Duodenal mucosa (tissue), 2 donors: ENCODE data around the gene DLGAP4.

Experiments
- H3K27ac ChIP-seq: one replicate; pipeline ENCODE4 v1.7.0; 2013; ENCODE audit warnings: low read depth, low read length
- H3K27me3 ChIP-seq, 2 donors: one replicate each; pipeline ENCODE4 v1.7.0; 2013; ENCODE audit warnings: low read length in 2 of 2, control low read depth in 1 of 2; ENCODE audit not compliant: insufficient read depth in 2 of 2, control insufficient read depth in 1 of 2
- H3K36me3 ChIP-seq, 2 donors: one replicate each; pipeline ENCODE4 v1.7.0; 2013; ENCODE audit warnings: low read length in 2 of 2, control low read depth in 1 of 2; ENCODE audit not compliant: insufficient read depth in 2 of 2, control insufficient read depth in 1 of 2
- H3K4me1 ChIP-seq, 2 donors: one replicate each; pipeline ENCODE4 v1.7.0; 2013; ENCODE audit warnings: low read length in 2 of 2, control low read depth in 1 of 2; ENCODE audit not compliant: insufficient read depth in 2 of 2, control insufficient read depth in 1 of 2
- H3K4me3 ChIP-seq, 2 donors: one replicate each; pipeline ENCODE4 v1.7.0; 2013; ENCODE audit warnings: low read length in 2 of 2, low read depth in 1 of 2
- H3K9ac ChIP-seq, 2 donors: one replicate each; pipeline ENCODE4 v1.7.0; 2013; ENCODE audit warnings: low read length in 2 of 2, low read depth in 1 of 2
- H3K9me3 ChIP-seq, 2 donors: one replicate each; pipeline ENCODE4 v1.7.0; 2013; ENCODE audit warnings: low read length in 2 of 2, control low read depth in 1 of 2; ENCODE audit not compliant: control insufficient read depth in 1 of 2

Gene DLGAP4

GRCh38 chr20:36434383-36434782 is 128.2 kb downstream of the DLGAP4 start:
- Histone ChIP-seq H3K4me1 (no peaks in the 10 kb centered on the region), H3K9me3 (no peaks in the 10 kb centered on the region), H3K27me3 (peaks cover 0 to 6% of the 10 kb centered on the region in 2 donors), H3K4me3 (no peak overlapping the region), H3K9ac (no peak overlapping the region), H3K36me3 (no peaks in the 10 kb centered on the region), H3K27ac (no peak overlapping the region)

- H3K9ac ChIP-seq, result no peak overlapping the region
- H3K27ac ChIP-seq, result no peak overlapping the region
- no peak overlapping the region for H3K4me3 ChIP-seq
- no peaks in the 10 kb centered on the region for H3K9me3 ChIP-seq
- H3K4me1 ChIP-seq, result no peaks in the 10 kb centered on the region
- H3K36me3 ChIP-seq, result no peaks in the 10 kb centered on the region
- peaks cover 0 to 6% of the 10 kb centered on the region in 2 donors for H3K27me3 ChIP-seq
Observed at GRCh38 chr20:36435124-36435523, 129.0 kb downstream of the DLGAP4 start.

GRCh38 chr20:36435592-36436541 is 129.7 kb downstream of the DLGAP4 start:
- Histone ChIP-seq H3K4me3 (peak overlapping the region; percentile 38 to 61), H3K27ac (no peak overlapping the region), H3K9ac (no peak overlapping the region), H3K36me3 (no peaks in the 10 kb centered on the region), H3K4me1 (no peaks in the 10 kb centered on the region), H3K9me3 (no peaks in the 10 kb centered on the region), H3K27me3 (peaks cover 0 to 6% of the 10 kb centered on the region in 2 donors)

- Histone ChIP-seq H3K4me1 (no peaks in the 10 kb centered on the region), H3K27ac (no peak overlapping the region), H3K36me3 (no peaks in the 10 kb centered on the region), H3K27me3 (peaks cover 0 to 6% of the 10 kb centered on the region in 2 donors), H3K9ac (no peak overlapping the region), H3K4me3 (no peak overlapping the region), H3K9me3 (no peaks in the 10 kb centered on the region)
Observed at GRCh38 chr20:36439040-36439730, 133.0 kb downstream of the DLGAP4 start.

GRCh38 chr20:36439731-36440072 is 133.6 kb downstream of the DLGAP4 start:
- no peak overlapping the region for H3K9ac ChIP-seq
- H3K9me3 ChIP-seq, result no peaks in the 10 kb centered on the region
- no peak overlapping the region for H3K4me3 ChIP-seq
- no peaks in the 10 kb centered on the region for H3K4me1 ChIP-seq
- no peaks in the 10 kb centered on the region for H3K36me3 ChIP-seq
- peaks cover 0 to 6% of the 10 kb centered on the region in 2 donors for H3K27me3 ChIP-seq
- no peak overlapping the region for H3K27ac ChIP-seq

- H3K4me1 ChIP-seq, result no peaks in the 10 kb centered on the region
- H3K27me3 ChIP-seq, result peaks cover 0 to 2% of the 10 kb centered on the region in 2 donors
- no peaks in the 10 kb centered on the region for H3K9me3 ChIP-seq
- H3K4me3 ChIP-seq, result no peak overlapping the region
- no peaks in the 10 kb centered on the region for H3K36me3 ChIP-seq
- H3K27ac ChIP-seq, result no peak overlapping the region
- no peak overlapping the region for H3K9ac ChIP-seq
Observed at GRCh38 chr20:36440370-36441026, 134.4 kb downstream of the DLGAP4 start.

- no peaks in the 10 kb centered on the region for H3K36me3 ChIP-seq
- no peak overlapping the region for H3K9ac ChIP-seq
- no peaks in the 10 kb centered on the region for H3K4me1 ChIP-seq
- H3K27me3 ChIP-seq, result peaks cover 0 to 2% of the 10 kb centered on the region in 2 donors
- no peaks in the 10 kb centered on the region for H3K9me3 ChIP-seq
- H3K27ac ChIP-seq, result no peak overlapping the region
- H3K4me3 ChIP-seq, result no peak overlapping the region
Observed at GRCh38 chr20:36441027-36441414, 134.9 kb downstream of the DLGAP4 start.

GRCh38 chr20:36441416-36441815 is 135.3 kb downstream of the DLGAP4 start:
- H3K27me3 ChIP-seq, result no peaks in the 10 kb centered on the region
- H3K4me3 ChIP-seq, result no peak overlapping the region
- H3K9ac ChIP-seq, result no peak overlapping the region
- no peaks in the 10 kb centered on the region for H3K9me3 ChIP-seq
- H3K27ac ChIP-seq, result no peak overlapping the region
- H3K36me3 ChIP-seq, result no peaks in the 10 kb centered on the region
- no peaks in the 10 kb centered on the region for H3K4me1 ChIP-seq

DNA sequence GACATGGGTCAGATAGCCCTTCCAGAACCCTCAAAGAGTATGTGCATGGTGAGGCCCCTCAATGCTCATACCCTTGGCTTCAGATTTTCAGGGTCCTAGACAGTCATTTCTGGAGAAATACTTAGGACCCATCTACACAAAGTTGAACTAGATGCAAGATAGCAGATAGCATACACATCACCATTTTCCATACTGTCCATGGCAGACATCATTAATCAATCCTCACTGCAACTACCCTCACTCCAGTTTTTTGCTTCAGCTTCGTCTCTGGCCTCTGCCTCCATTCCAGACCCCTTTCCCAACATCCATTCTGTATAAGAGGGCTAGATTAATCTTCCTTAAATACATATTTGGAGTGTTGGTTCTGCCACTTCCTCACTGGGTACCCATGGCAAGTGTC is 139.7 kb downstream of the DLGAP4 start:
- H3K36me3 ChIP-seq, result no peaks in the 10 kb centered on the region
- no peak overlapping the region for H3K4me3 ChIP-seq
- no peaks in the 10 kb centered on the region for H3K27me3 ChIP-seq
- no peak overlapping the region for H3K27ac ChIP-seq
- H3K9ac ChIP-seq, result no peak overlapping the region
- H3K9me3 ChIP-seq, result no peaks in the 10 kb centered on the region
- H3K4me1 ChIP-seq, result no peaks in the 10 kb centered on the region

DNA sequence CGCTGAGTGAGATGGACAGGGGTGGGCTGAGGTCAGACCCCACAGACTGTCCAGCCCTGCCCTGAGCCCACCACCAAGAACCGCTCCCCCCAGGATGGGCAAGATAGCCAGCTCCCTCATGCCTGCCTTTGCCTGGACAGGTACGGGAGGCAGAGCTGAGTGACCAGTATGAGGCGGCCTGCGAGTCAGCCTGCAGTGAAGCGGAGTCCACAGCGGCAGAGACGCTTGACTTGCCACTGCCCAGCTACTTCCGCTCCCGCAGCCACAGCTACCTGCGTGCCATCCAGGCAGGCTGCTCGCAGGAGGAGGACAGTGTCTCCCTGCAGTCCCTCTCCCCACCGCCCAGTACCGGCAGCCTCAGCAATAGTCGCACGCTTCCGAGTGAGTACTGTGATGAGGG is 140.4 kb downstream of the DLGAP4 start:
- no peak overlapping the region for H3K9ac ChIP-seq
- H3K27me3 ChIP-seq, result no peaks in the 10 kb centered on the region

More for the DNA sequence above, 140.4 kb downstream of the DLGAP4 start:
- Histone ChIP-seq H3K4me3 (no peak overlapping the region), H3K27ac (no peak overlapping the region), H3K36me3 (no peaks in the 10 kb centered on the region), H3K4me1 (no peaks in the 10 kb centered on the region), H3K9me3 (no peaks in the 10 kb centered on the region)
